DND-41 (cell line): Measurements from ENCODE around the gene PRSS16.

Experiments used
- EZH2 ChIP-seq: IDR thresholded peaks from 3 replicates; pipeline ENCODE4 v1.6.1; 2012; ENCODE audit warnings: borderline replicate concordance, low read depth, mild to moderate bottlenecking, moderate library complexity, low read length, inconsistent platforms; ENCODE audit not compliant: severe bottlenecking
- TF ChIP-seq, protein P1 (sequence below): IDR thresholded peaks from 2 replicates; pipeline ENCODE4 v1.5.1; 2012; ENCODE audit warnings: borderline replicate concordance, low read length, moderate library complexity, mild to moderate bottlenecking; ENCODE audit not compliant: poor library complexity, severe bottlenecking; ENCODE audit errors: extremely low read depth

DNA sequence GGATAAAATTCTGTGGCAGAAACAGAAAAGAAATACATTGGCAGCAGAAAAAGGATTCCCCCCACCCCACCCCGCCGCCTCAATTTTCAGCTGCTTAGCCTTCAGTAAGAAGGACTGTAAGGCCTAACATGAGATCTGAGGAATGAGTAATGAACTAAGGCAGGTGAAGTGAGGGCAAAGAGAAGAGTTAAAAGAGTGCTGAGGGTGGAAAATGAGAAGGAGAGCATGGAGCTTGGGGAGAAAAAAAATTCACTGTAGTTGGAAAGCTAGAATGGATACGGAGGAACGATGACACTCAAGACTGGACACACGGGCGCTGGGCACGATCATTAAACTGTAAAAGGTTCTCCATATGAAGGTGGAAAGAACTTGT is 50.0 kb downstream of the PRSS16 start:
- TF ChIP-seq, protein P1, sequence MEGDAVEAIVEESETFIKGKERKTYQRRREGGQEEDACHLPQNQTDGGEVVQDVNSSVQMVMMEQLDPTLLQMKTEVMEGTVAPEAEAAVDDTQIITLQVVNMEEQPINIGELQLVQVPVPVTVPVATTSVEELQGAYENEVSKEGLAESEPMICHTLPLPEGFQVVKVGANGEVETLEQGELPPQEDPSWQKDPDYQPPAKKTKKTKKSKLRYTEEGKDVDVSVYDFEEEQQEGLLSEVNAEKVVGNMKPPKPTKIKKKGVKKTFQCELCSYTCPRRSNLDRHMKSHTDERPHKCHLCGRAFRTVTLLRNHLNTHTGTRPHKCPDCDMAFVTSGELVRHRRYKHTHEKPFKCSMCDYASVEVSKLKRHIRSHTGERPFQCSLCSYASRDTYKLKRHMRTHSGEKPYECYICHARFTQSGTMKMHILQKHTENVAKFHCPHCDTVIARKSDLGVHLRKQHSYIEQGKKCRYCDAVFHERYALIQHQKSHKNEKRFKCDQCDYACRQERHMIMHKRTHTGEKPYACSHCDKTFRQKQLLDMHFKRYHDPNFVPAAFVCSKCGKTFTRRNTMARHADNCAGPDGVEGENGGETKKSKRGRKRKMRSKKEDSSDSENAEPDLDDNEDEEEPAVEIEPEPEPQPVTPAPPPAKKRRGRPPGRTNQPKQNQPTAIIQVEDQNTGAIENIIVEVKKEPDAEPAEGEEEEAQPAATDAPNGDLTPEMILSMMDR: no peak
- TF ChIP-seq EZH2: no peak
